ENCODE measurements around the gene LTBP3.
A peak's percentile ranks its signal among the peaks of the same experiment; 100 is the strongest.
"Not testable (repeated sequence)": the region's sequence is repeated elsewhere in the genome, so short reads cannot be mapped to it uniquely, and the experiment has no call there.

Gene LTBP3

DNA sequence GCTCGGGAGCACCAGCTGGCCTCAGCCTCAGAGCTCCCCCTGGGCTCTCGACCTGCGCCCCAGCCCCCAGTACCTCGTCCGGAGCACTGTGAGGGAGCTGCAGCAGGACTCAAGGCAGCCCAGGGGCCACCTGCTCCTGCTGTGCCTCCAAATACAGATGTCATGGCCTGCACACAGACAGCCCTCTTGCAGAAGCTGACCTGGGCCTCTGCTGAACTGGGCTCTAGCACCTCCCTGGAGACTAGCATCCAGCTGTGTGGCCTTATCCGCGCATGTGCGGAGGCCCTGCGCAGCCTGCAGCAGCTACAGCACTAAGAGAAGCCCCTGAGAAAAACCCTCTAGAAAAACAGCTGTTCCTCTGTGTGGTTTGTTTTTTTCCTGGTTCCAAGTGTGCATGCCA, 13.3 kb upstream of the LTBP3 start:
- no peak for DNase-seq

GRCh38 chr11:65569973-65570918, 12.1 kb upstream of the LTBP3 start, which contains the start of gene ZNRD2:
ZNRD2 (plus strand) TSS chr11:65570477; CDS start chr11:65570492, 15 bp downstream.
- peak; percentile 98 for DNase-seq

GRCh38 chr11:65569164-65569972, 11.2 kb upstream of the LTBP3 start:
- no peak for DNase-seq

DNA sequence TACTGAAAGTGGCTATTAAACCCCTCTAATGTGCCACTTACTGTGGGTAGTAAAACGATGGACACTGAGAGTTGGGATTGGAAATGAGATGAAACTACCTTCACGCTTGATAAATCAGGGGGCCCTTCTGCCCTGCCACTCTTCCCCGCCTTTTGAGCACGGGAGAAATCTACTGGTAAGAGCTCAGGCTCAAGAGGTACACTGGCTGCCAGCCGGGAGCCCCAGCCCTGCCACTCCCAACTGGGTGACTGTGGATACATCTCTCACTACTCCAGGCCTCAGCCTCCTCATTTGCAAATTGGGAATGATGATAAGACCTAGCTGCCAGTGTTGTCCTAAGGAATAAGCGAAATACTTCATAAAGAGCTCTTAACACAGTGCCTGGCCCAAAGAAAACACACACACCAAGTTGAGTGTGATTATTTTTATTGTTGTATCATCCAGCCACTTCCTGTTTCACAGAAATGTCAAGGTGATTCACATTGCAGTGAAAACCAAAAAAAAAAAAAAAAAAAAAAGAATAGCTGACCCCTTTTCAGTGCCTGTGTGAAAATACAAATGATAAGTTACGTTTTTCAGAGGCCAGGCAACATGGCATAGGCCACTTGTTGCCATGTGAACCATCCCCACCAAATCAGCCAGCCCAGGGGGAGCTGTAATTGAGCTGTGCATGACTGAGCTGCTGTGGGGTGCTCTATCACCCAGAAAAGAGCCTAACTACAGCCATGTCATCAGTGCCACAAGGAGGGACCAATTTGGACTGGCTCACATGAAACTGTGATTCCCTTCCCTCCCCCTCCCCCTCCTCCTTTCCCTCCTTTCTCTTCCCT, 7.7 kb upstream of the LTBP3 start:
- DNase-seq: no peak

DNA sequence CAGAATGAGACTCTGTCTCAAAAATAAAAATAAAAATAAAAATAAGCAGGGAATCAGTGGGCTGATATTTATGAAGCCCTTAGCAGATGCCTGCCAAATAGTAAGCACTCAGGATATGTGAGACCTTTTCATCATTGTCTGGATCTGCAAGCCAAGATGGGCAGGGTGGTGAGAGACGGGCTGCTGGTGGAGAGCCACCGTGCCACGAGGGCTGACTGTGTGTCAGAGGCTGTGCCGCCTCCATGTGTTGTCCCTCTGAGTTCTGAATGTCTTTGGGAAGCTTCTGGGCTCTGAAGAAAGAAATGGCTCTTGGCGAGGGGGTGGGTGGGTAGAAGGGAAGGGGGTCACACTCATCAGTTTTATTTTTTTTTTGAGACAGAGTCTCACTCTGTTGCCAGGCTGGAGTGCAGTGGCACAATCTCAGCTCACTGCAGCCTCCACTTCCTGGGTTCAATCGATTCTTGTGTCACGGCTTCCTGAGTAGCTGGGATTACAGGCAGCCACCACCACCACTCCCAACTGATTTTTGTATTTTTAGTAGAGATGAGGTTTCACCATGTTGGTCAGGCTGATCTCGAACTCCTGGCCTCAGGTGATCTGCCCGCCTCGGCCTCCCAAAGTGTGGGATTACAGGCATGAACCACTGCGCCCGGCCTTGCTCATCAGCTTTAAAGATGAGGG, 6.9 kb upstream of the LTBP3 start:
- DNase-seq: not testable (repeated sequence)

DNA sequence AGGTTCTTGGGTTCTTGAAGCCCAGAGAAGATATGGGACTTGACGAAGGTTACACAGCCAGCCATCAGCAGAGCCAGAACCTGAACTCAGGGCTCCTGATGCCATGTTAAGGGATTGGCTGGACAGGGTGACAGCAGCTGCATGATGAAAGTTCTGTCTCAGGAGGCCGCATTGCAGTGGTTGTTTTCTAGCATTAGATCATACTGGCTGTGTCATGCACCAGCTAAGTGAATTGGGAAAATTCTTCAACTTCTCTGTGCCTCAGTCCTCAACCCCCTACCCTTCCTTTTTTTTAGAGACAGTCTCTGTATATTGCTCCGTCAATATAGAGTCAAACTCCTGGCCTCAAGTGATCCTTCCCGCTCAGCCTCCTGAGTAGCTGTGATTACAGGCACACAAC, 5.4 kb upstream of the LTBP3 start:
- DNase-seq: no peak

DNA sequence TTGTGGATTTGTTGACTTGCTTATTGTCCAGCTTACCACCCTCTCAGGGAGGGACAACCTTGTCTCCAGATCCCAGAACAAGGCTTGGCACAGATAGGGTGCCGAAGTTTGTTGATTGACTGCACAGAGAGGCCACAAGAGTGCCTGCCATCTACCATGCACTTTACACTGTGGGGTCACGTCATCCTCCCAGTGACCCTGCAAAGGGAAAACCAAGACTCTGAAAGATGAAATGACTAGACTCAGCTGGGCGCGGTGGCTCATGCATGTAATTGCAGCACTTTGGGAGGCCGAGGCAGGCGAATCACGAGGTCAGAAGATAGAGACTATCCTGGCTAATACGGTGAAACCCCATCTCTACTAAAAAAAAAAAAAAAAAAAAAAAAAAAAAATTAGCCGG, 4.6 kb upstream of the LTBP3 start:
- DNase-seq: no peak

DNA sequence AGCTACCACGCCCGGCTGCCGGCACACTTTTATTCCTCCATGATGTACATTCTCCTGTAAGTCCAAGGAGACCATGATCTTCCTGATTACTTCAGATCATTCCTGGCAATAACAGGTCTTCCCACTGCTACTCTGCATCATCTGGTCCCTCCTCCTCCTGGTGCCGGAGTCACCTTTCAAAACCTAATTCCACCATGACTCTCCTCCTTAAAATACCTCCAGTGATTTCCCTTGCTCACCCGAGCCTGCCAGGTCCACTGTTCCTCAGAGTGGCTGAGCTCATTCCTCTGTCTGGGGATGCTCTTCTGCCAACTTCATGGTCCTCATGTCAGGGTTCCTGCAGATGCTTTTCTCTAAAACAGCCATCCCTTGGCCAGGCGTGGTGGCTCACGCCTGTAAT, 3.9 kb upstream of the LTBP3 start:
- DNase-seq: no peak

DNA sequence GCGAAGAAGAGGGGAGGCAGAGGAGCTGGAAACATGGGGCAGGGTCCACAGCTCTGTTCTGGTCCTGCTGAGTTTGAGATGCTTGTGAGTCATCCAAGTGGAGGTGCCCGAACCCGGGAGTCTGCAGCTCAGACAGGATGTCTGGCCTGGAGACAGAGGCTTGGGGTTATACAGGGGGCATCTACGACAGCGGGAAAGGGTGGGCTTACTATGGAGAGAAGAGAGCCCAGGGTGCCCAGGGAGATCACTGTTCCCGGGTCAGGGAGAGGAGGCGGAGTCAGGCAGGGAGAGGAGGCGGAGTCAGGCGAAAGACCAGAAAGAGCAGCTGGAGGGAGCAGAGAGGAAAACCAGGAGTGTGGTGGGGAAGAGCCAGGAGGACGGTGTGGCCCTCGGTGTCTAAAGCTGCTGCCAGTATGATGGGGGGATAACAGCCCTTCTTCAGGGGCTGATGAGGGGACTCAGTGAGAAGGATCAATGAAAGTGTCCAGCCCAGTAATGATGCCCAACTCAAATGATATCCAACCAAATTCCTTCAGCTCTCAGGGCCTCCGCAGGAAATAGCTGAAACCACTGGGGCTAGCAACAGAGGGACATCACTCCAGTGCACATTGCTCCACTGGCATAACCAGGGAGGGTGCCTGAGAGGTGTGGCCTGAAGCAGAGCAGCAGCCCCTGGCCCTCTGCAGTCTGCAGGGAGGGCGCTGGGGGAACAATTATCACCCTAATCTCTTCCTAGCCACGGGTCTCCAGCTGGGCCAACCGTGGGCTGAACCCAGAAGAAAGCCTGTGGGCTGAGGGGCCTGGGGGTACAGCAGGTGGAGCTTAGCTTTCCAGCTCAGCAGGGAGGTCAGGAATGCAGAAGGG, 2.6 kb upstream of the LTBP3 start:
- peak; percentile 43 for DNase-seq

GRCh38 chr11:65559951-65560537, 1.9 kb upstream of the LTBP3 start:
- DNase-seq: peak; percentile 50

- no peak for DNase-seq
Measured at GRCh38 chr11:65559535-65559934, 1.4 kb upstream of the LTBP3 start.

DNA sequence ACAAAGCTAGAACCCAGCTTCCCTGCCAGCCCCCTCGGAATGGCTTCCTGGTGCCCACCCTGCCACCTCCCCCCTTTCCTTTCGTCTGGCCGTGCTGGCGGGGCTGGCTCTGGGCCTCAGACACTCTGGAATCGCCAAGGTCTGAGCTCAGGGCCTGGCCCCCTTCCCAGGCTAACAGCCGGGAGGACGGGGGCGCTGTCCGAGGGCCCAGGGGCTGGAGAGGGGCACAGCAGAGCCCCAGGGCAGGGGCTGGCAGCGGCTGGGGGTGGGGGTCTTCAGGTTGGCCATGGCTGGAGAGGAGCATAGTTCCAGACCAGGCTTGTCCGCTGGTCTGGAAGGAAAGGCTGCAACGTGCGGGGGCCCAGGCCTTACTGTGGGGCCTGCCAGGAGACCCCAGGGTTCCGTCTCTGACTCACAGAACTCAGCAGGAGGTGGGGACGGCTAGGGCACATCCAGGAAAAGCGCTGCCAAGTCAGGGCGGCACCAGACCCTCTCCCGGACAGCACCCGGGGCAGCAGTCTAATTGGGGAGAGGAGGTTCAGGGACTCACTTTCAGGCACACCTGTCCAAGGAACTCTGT, 861 bp upstream of the LTBP3 start:
- no peak for DNase-seq

DNA sequence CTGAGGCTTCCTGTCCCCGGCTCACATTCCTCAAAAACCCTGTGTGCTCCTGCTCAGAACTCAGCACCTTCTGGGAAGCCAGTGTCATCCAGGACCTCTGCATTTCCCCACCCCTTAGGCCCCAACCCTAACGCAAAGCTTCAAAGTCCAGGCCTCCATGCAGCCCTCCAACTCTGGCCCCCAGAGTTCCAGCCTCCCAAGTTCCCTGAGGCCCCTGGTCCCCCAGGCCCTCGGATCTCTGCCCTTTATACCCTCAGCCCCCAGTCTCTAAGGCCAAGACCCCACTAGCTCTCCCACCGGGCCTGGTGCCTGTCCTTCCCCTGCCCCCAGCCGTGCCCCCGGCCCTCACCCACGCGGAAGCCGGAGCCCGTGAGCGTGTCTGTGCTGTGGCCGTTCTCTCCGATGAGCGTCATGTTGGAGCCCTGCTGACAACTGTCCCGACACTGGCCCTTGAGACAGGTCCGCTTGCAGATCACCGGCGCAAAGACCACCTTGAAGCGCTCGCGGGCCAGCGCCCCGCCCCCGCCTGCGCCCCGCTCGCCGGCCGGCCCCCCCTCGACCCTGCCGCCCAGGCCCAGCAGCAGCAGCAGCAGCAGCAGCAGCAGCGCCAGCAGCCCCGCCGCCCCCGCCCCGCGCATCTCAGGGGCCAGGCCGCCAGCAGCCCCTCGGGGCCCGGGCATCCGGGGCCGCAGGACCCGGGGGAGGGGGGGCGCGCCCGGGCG, 718 bp downstream of the LTBP3 start:
- no peak for DNase-seq

GRCh38 chr11:65556470-65557279, 1.5 kb downstream of the LTBP3 start:
- no peak for DNase-seq

- peak; percentile 73 for DNase-seq
Measured at GRCh38 chr11:65555693-65556231, 2.4 kb downstream of the LTBP3 start.

- no peak for DNase-seq
Measured at GRCh38 chr11:65554842-65555430, 3.2 kb downstream of the LTBP3 start.

DNA sequence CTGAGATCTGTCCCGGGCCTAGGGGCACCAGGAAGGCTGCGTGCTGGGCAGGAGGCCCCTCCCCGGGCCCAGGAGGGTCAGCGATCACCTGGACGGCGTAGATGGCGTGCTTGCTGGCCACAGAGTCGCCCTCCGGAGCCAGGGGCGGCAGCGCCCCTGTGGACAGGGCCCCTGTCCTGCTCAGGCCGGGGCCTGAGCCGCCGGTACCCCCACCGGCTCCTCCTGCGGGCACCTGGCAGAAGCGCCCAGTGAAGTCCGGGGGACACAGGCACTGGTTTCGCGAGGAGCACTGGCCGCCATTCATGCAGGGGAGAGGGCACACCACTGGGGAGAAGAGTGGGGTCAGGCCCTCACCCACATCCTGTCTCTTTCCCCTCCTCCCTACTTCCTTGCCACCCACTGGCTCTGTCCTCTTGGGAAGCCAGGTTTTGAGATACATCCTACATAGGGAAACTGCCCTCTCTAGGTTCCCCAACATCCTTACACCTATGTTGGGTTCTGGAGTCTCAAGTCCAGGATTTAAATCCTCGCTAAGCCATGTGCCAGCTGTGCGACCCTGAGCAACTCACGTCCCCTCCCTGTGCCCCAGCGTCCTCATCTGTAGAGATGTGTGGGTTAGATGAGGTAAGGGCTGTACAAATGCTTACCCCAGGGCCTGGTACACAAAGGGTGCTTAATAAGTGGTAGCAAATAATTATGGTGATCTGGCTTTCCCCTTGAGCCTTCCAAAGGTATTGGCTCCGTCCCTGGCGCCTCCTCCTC, 3.9 kb downstream of the LTBP3 start:
- DNase-seq: no peak
